Heart left ventricle (tissue), 16 donors: ENCODE results near the gene UMODL1. TPM values are rescaled to one million over a fixed set of nuclear protein-coding genes. Genes with fewer than 3 reads are reported as not detected.

Source experiments
- ATAC-seq, 4 donors: fragments of 200-7000 bp; cut with Tn5 transposase; one replicate each; pipeline ENCODE4 v1.9.1; 2020 to 2022; ENCODE audit warnings: moderate library complexity in 4 of 4, mild to moderate bottlenecking in 3 of 4, moderate number of reproducible peaks in 1 of 4
- DNase-seq, 5 donors: peaks; one replicate each; pipeline ENCODE4 v3.0.0-alpha.2; 2020
- H3K27ac ChIP-seq, 12 donors: fragments of 200-600 bp; sonication (generic) in 4 of 12; one replicate each; pipeline versions ENCODE4 v1.5.0 to v1.8.0; 2016 to 2022; ENCODE audit warnings: mild to moderate bottlenecking in 2 of 12
- H3K27me3 ChIP-seq, 9 donors: fragments of 200-600 bp; sonication (generic) in 2 of 9; one replicate each; pipeline versions ENCODE4 v1.5.1 to v1.8.0; 2016 to 2022; ENCODE audit warnings: mild to moderate bottlenecking in 3 of 9
- H3K36me3 ChIP-seq, 9 donors: fragments of 200-600 bp; sonication (generic) in 2 of 9; one replicate each; pipeline versions ENCODE4 v1.5.0 to v1.8.0; 2018 to 2022; ENCODE audit warnings: mild to moderate bottlenecking in 2 of 9
- H3K4me1 ChIP-seq, 12 donors: fragments of 200-600 bp; sonication (generic) in 4 of 12; one replicate each; pipeline versions ENCODE4 v1.5.0 to v1.8.0; 2016 to 2022; ENCODE audit warnings: mild to moderate bottlenecking in 3 of 12
- H3K4me3 ChIP-seq, 12 donors: fragments of 200-600 bp; sonication (generic) in 4 of 12; one replicate each; pipeline versions ENCODE4 v1.5.0 to v1.8.0; 2017 to 2022; ENCODE audit warnings: mild to moderate bottlenecking in 9 of 12, moderate library complexity in 4 of 12
- H3K9me3 ChIP-seq, 12 donors: fragments of 200-600 bp; sonication (generic) in 4 of 12; one replicate each; pipeline versions ENCODE4 v1.5.0 to v1.8.0; 2016 to 2022; ENCODE audit warnings: mild to moderate bottlenecking in 1 of 12
- POLR2A ChIP-seq, 2 donors: fragments of 450-650 bp; IDR thresholded peaks; one replicate each; pipeline ENCODE4 v1.6.1; 2017; ENCODE audit warnings: antibody characterized with exemption in 2 of 2, mild to moderate bottlenecking in 2 of 2, moderate library complexity in 2 of 2
- WGBS, 4 donors: extraction: QIAGEN DNeasy Blood & Tissue Kit in 2 of 4; methylation state at CpG; one replicate each; pipeline versions ENCODE4 v1.1.5 to v1.1.7; 2013 to 2018; 5-methylcytosine and 5-hydroxymethylcytosine counted together
- intact Hi-C, 10 donors: fragments of 100-400 bp; cut with DNase I; formaldehyde crosslinking; loops; one replicate each; pipeline versions ENCODE4 v1.11.1 to v1.14.2; 2022
- polyA plus RNA-seq, 2 donors: library from polyadenylated mRNA; stranded (reverse); fragments of 200-250 nt; gene quantifications; one replicate each; pipeline ENCODE4 v1.2.3, GENCODE V29; 2013
- total RNA-seq, 9 donors: library from RNA; depleted of rRNA in 2 of 9; stranded (reverse); fragments of >200 nt in 2 of 9; fragmentation: NEBNext Ultra II Directional in 3 of 9; extraction: Animal tissue kit (Norgen Biotek cat#: 25700) in 3 of 9; gene quantifications; one replicate each; pipeline versions ENCODE4 v1.1.0 to v1.2.4, GENCODE V29; 2016 to 2023
- TF ChIP-seq, protein P1 (sequence below), 12 donors: fragments of 200-600 bp; sonication (generic) in 4 of 12; IDR thresholded peaks; one replicate each; pipeline versions ENCODE4 v1.5.0 to v1.8.0; 2018 to 2022; ENCODE audit warnings: antibody characterized with exemption in 12 of 12, mild to moderate bottlenecking in 5 of 12
- donor health status: ischemic (EF 13 %, LVEDD 7.1; RV severe dilation, severe dysfunction).
- donor health status: healthy with polysubstance abuse.
- donor health status: DM: no; HTN: yes; CAD: no.
- donor health status: DM: no; HTN: no; CAD: no.
- donor health status: ischemic (EF 25% LVEDD 6.9; RV normal size, moderate dysfunction).
- donor health status: ischemic (EF 25% LVEDD 5.7; RV mildly dilated, moderate dysfunction).
- donor health status: healthy.
- donor health status: DM: yes; HTN: yes; CAD: no.
- donor health status: ischemic (EF 35%, LVEDD 5.7; RV mildly dilated, moderate dysfunction).
- donor health status: nonischemic (EF 11% LVEDD 7.7; RV severe dilation, severe dysfunction).
- donor health status: DM: yes; HTN: yes; CAD: no.
- donor health status: PGD.
- donor health status: ischemic (EF 29% LVEDD 5.4; RV normal size, mild dysfunction).
- donor health status: nonischemic (EF 23%, LVEDD 6.1; RV moderate dilation, normal function).

Gene UMODL1
- total and polyA plus RNA-seq, 11 donors: 0.07 to 0.19 TPM; not detected in 9

DNA sequence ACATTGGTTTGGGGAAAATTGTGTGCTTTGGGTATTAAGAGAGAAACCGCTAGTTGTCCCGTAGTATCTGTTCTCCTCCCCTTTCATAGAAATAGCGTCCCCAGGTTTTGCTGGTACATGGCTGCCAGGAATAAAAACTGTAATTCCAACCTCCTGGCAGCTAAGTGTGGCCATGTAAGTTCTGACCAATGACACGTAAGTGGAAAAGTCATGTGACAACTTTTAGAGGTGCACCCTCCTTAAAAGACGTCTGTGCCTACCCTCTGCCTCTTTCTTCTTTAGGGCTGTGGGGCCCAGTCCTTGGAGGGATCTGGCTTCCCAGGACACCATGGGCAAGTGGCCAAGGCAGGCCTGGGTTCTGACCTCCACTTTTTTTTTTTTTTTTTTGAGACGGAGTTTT lies 59.3 kb downstream of the UMODL1 start:
- H3K27me3 ChIP-seq: peaks cover 0 to 17% (median 3%) of the 10 kb centered on the region in 9 donors
- DNase-seq (peak in 2 of 5 donors; percentile 15 to 16), ATAC-seq (no peak)
- intact Hi-C loops: no loop called here
- 74 to 80% (median 77%) methylated on average over 6 of the region's 6 CpGs for WGBS, 4 donors
- no peak overlapping the region for H3K27ac ChIP-seq
- H3K9me3 ChIP-seq: no peaks in the 10 kb centered on the region
- TF ChIP-seq, protein P1, sequence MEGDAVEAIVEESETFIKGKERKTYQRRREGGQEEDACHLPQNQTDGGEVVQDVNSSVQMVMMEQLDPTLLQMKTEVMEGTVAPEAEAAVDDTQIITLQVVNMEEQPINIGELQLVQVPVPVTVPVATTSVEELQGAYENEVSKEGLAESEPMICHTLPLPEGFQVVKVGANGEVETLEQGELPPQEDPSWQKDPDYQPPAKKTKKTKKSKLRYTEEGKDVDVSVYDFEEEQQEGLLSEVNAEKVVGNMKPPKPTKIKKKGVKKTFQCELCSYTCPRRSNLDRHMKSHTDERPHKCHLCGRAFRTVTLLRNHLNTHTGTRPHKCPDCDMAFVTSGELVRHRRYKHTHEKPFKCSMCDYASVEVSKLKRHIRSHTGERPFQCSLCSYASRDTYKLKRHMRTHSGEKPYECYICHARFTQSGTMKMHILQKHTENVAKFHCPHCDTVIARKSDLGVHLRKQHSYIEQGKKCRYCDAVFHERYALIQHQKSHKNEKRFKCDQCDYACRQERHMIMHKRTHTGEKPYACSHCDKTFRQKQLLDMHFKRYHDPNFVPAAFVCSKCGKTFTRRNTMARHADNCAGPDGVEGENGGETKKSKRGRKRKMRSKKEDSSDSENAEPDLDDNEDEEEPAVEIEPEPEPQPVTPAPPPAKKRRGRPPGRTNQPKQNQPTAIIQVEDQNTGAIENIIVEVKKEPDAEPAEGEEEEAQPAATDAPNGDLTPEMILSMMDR (IDR thresholded peaks at IDR 0.05): no peak
- TF ChIP-seq POLR2A (IDR thresholded peaks at IDR 0.05): no peak
- no peaks in the 10 kb centered on the region for H3K36me3 ChIP-seq
- H3K4me3 ChIP-seq: no peak overlapping the region
- peaks cover 0 to 4% (median 0%) of the 10 kb centered on the region in 12 donors for H3K4me1 ChIP-seq

DNA sequence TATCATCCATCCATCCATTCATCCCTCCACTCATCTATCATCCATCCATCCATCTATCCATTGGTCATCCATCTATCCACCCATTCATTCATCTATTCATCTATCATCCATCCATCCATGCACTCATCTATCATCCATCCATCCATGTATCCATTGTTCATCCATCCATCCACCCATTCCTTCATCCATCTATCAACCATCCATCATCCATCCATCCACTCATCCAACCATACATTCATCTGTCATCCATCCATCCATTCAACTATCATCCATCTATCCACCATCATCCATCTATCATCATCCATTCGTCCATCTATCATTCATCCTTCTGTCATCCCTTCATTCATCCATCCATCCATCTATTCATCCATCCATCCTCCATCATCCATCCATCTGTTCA lies 61.1 kb downstream of the UMODL1 start:
- Histone ChIP-seq H3K9me3 (no peaks in the 10 kb centered on the region), H3K4me1 (peaks cover 0 to 4% (median 0%) of the 10 kb centered on the region in 12 donors), H3K4me3 (no peak overlapping the region), H3K27me3 (peaks cover 0 to 5% (median 0%) of the 10 kb centered on the region in 9 donors), H3K36me3 (no peaks in the 10 kb centered on the region), H3K27ac (no peak overlapping the region)
- TF ChIP-seq, protein P1 (IDR thresholded peaks at IDR 0.05): no peak
- TF ChIP-seq POLR2A (IDR thresholded peaks at IDR 0.05): no peak
- intact Hi-C loops: no loop called here
- ATAC-seq (no peak), DNase-seq (no peak)
- 0 to 91% (median 45%) methylated on average over 1 of the region's 1 CpG for WGBS, 4 donors

DNA sequence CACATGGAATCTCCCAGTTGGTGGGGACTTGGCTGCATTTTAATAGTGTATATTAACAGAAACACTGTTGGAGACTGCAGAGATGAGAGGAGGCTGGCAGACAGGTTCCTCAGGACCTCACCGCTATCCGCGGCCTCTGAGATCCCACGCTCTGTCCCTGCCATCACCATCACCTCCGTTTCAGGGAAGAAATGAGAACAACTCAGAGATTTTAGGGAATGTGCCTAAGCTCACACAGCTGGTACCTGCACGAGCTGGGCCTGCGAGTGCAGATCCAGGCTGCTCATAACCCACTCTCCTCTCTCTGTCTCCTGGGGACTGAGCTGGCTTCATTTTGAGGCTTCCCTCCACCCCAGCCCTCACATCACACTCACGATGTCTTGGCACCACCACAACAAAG lies 62.0 kb downstream of the UMODL1 start:
- WGBS, 4 donors: 90 to 95% (median 91%) methylated on average over 8 of the region's 8 CpGs
- DNase-seq: peak in 1 of 5 donors; percentile 16
- no peak for ATAC-seq
- no peaks in the 10 kb centered on the region for H3K9me3 ChIP-seq
- no peak overlapping the region for H3K27ac ChIP-seq
- no peak for TF ChIP-seq POLR2A (IDR thresholded peaks at IDR 0.05)
- TF ChIP-seq, protein P1 (IDR thresholded peaks at IDR 0.05): no peak
- peaks cover 0 to 4% (median 0%) of the 10 kb centered on the region in 12 donors for H3K4me1 ChIP-seq
- H3K4me3 ChIP-seq: no peak overlapping the region
- intact Hi-C loops: no loop called here
- H3K36me3 ChIP-seq: no peaks in the 10 kb centered on the region
- peaks cover 0 to 5% (median 0%) of the 10 kb centered on the region in 9 donors for H3K27me3 ChIP-seq

DNA sequence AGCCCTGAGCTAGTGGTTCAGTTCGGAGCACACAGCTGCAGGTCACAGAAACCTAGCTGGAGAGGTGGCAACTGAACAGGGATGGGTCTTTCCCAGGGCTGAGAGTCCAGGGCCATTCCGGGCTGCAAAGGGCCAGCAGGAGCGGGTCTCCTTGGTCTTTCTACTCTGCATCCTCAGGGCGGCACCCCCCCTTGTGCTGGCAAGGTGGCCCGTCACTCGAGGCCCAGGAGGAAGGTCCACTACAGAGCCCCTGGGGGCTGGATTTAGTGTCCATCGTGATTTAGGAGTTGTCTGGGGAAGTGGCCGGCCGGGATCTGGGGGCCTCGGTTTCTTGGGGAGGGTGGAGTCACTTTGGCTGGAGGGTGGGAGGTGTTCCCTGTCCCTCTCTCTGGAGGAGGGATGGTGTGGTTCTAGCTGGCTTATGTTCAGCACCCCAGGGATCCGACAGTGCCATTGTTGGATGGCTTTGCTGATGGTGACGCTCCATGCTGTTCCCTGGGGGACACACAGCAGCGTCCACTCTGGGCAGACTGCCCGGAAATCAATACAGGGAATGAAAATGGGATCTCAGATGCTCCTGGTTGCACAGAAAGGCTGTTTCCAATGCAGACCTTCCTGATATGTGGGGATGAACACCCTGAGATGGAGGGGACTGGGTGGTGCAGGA lies 64.4 kb downstream of the UMODL1 start:
- no peaks in the 10 kb centered on the region for H3K27me3 ChIP-seq
- H3K36me3 ChIP-seq: no peaks in the 10 kb centered on the region
- peaks cover 0 to 3% (median 0%) of the 10 kb centered on the region in 12 donors for H3K4me1 ChIP-seq
- DNase-seq (peak in 2 of 5 donors; percentile 51 to 52), ATAC-seq (peak in 1 of 4 donors; percentile 25)
- TF ChIP-seq, protein P1 (IDR thresholded peaks at IDR 0.05): no peak
- TF ChIP-seq POLR2A (IDR thresholded peaks at IDR 0.05): no peak
- intact Hi-C loops: no loop called here
- H3K27ac ChIP-seq: no peak overlapping the region
- no peak overlapping the region for H3K4me3 ChIP-seq
- 50 to 67% (median 64%) methylated on average over 5 to 14 of the region's 14 CpGs for WGBS, 4 donors
- no peaks in the 10 kb centered on the region for H3K9me3 ChIP-seq
